ENCODE results near the gene GDF15.

GRCh38 chr19:18385359-18385674 lies 641 bp upstream of the GDF15 start:
- TF ChIP-seq ZC3H10 (CRISPR knock-in tag; IDR thresholded peaks at IDR 0.05), result no peak
- no peak for TF ChIP-seq PPARA (CRISPR knock-in tag; IDR thresholded peaks at IDR 0.05; ENCODE audit: borderline replicate concordance)
- no peak for TF ChIP-seq ZFP30 (CRISPR knock-in tag; IDR thresholded peaks at IDR 0.05)
- TF ChIP-seq CSRNP3 (CRISPR knock-in tag; IDR thresholded peaks at IDR 0.05), result no peak
- no peak for TF ChIP-seq CREB5 (CRISPR knock-in tag; IDR thresholded peaks at IDR 0.05; ENCODE audit: low read depth)
- TF ChIP-seq GLIS3 (CRISPR knock-in tag; IDR thresholded peaks at IDR 0.05), result no peak
- TF ChIP-seq PATZ1 (CRISPR knock-in tag; IDR thresholded peaks at IDR 0.05; ENCODE audit: borderline replicate concordance), result no peak
- TF ChIP-seq ARNTL (CRISPR knock-in tag; IDR thresholded peaks at IDR 0.05; ENCODE audit: borderline replicate concordance, low read depth), result no peak
- no peak for TF ChIP-seq TCF4 (CRISPR knock-in tag; IDR thresholded peaks at IDR 0.05; ENCODE audit: borderline replicate concordance)
- TF ChIP-seq OSR1 (CRISPR knock-in tag; IDR thresholded peaks at IDR 0.05), result no peak
- TF ChIP-seq CSDC2 (CRISPR knock-in tag; IDR thresholded peaks at IDR 0.05), result no peak
- TF ChIP-seq RARB (CRISPR knock-in tag; IDR thresholded peaks at IDR 0.05), result no peak

Measured in SK-N-SH treated with all-trans-retinoic acid at 6 μM for 48 hours (cell line).